Activated CD4-positive, alpha-beta memory T cell treated with anti-CD3 and anti-CD28 coated beads for 36 hours (primary cell): ENCODE data around the gene ACTRT2. TPM values are rescaled to one million over a fixed set of nuclear protein-coding genes. Genes with fewer than 3 reads are reported as not detected.

ENCODE experiments used
- CTCF ChIA-PET: fragments of 350-600 bp; sonication (Branson Sonifier 250); formaldehyde crosslinking; loops from one replicate; lab custom pipeline; 2021; ENCODE audit warnings: antibody characterized with exemption, inconsistent platforms; lab: Charles Lee
- POLR2A ChIA-PET: fragments of 350-600 bp; sonication (Branson Sonifier 250); formaldehyde crosslinking; loops from one replicate; lab custom pipeline; 2021; ENCODE audit warnings: antibody characterized with exemption; lab: Charles Lee
- DNase-seq: peaks from one replicate; pipeline ENCODE4 v3.0.0-alpha.2; 2020
- H3K27ac Mint-ChIP-seq: one replicate; pipeline ENCODE4 v1.8.0; 2021; ENCODE audit warnings: mixed read lengths
- H3K27me3 Mint-ChIP-seq: one replicate; pipeline ENCODE4 v1.8.0; 2021; ENCODE audit warnings: mixed read lengths
- H3K36me3 Mint-ChIP-seq: one replicate; pipeline ENCODE4 v1.8.0; 2021; ENCODE audit warnings: mixed read lengths
- H3K4me1 Mint-ChIP-seq: one replicate; pipeline ENCODE4 v1.8.0; 2021; ENCODE audit warnings: low read depth, mixed read lengths
- H3K4me3 Mint-ChIP-seq: one replicate; pipeline ENCODE4 v1.8.0; 2021; ENCODE audit warnings: mild to moderate bottlenecking, mixed read lengths
- H3K9me3 Mint-ChIP-seq: one replicate; pipeline ENCODE4 v1.8.0; 2021; ENCODE audit warnings: mixed read lengths
- intact Hi-C: fragments of 100-400 bp; cut with micrococcal nuclease; formaldehyde crosslinking; loops from one replicate; pipeline ENCODE4 v1.15.1; 2023
- total RNA-seq, 2 experiments: library from RNA; stranded (reverse); gene quantifications; one replicate each; pipeline ENCODE4 v1.2.3, GENCODE V29; 2021

ACTRT2 gene
- total RNA-seq, 2 experiments from 2014 or later: not detected

DNA sequence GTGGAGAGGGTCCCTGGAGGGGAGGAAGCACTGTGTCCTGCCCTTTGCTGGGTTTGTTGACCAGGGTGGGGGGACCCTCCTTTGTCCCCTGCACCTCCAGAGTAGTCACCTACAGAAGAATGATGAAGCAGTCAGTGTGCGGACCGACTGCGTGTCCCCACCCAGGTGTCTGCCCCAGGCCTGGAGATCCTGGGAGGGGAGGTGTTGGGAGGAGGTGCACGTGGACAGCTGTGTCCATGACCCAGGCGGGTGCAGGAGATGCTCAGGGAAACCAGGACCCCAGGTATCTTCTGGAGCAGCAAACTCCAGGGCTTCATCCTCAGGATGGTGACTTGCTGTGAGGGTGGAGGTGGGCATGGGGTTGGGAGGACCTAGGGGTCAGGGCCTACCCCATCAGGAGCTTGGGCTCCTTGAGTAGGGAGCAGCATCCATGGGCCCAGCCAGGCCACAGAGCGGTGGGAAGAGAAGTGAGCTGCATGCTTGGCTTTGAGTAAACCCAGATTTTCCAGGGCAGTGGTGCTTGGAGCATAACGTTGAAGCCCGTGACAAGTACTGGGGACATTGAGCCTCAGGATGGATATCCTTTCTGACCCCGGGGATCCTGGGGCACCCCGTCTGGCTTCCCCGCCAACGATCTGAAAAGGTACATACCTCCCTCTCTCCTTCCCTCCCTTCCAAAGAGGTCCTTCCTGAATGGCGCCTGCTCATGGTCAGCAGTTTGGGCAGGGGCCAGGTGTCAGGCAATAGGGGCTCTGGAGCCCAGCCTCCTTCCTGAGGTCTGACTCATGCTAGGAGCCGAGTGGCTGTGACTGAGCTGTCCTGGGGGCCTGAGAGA is 13.7 kb downstream of the ACTRT2 start:
- ChIA-PET CTCF (no interaction called here), POLR2A (no interaction called here)
- Mint-ChIP-seq H3K4me3 (no peak overlapping the region), H3K9me3 (no peaks in the 10 kb centered on the region), H3K4me1 (peaks cover 19% of the 10 kb centered on the region), H3K27me3 (no peaks in the 10 kb centered on the region), H3K27ac (no peak overlapping the region), H3K36me3 (no peaks in the 10 kb centered on the region)
- no peak for DNase-seq
- intact Hi-C loops: no loop called here

DNA sequence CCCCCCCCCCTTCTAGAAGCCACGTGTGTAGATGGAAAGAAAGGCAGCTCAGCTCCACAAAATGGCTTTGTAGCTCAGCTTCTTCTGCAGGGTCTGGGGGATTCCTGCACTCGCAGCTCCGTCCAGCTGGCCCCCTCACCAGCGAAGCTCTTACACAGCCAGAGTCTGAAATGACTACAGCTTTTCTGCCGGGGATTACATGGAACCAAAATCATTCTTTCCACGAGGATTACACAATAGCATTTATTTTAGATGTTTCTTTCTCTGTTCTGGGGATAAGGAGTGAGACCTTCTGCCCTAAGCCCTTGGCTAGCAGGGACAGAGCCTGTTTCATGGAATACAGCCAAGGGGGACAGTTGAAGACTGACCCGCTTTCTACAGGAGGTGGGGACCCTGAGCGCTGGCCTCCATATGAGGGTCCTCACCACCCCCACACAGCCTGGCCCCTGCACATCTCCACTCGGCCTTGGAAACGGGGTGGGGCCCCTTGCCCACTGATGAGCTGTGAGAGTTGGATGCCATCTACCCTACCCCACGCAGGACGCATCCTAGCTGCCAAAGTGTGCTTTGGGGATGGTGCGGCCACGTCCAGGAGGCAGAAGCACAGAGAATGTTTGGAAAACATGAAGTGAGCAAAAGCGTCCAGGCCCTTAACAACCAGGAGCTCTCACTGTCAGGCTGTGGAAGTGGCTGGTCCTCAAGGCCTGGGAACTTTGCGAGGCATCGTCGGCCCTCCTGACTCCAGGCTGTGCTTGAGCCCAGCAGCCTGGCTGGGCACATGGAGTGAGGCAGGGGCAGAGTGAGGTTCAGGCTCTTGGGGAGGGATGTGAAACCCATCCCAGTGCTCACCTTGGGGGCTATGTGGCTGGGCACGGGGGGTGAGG is 14.5 kb downstream of the ACTRT2 start:
- H3K36me3 Mint-ChIP-seq: no peaks in the 10 kb centered on the region
- ChIA-PET POLR2A (no interaction called here), CTCF (no interaction called here)
- H3K9me3 Mint-ChIP-seq: no peaks in the 10 kb centered on the region
- DNase-seq: no peak
- H3K4me1 Mint-ChIP-seq: peaks cover 19% of the 10 kb centered on the region
- intact Hi-C loops: no loop called here
- no peak overlapping the region for H3K27ac Mint-ChIP-seq
- no peaks in the 10 kb centered on the region for H3K27me3 Mint-ChIP-seq
- H3K4me3 Mint-ChIP-seq: no peak overlapping the region

DNA sequence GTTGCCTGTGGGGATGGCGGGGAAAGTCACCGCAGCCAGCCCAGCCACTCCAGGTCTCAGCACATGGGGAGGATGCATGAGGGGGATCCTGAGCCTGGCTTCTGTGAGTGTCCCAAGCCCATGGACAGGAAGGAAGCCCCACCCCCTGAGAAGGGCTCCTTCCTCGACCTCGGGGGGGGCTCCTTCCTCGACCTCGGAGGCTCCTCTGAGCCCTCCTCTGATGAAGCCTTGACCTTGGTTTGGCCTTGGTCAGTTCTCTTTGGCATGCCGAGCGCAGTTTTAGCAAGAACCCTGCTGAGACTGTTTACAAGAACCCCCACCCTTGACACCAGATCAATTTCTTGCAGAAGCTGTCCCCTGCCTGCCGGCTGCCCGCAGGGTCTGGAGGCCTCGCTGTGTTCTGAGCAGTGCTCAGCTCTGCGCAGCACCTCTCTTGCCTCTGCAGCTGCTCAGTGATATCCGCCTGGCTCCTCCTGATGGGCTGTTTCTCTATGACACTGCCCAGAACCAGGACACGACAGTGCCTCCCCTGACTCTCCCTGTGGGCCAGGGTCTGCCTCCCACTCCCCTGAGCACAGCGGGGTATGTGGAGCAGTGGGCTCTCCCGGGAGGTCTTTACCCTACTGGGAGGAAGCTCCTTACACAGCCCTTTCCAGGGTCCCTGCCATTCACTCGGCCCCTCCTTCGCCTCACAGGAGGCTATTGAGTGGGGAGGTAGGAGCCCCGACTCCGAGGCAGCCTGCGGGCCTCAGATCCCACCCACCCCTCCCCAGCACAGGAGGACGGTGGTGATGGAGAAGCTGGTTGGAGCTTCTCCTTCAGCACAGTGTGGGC is 15.4 kb downstream of the ACTRT2 start:
- CTCF ChIA-PET: no interaction called here
- peaks cover 19% of the 10 kb centered on the region for H3K4me1 Mint-ChIP-seq
- POLR2A ChIA-PET: no interaction called here
- no peak for DNase-seq
- H3K27ac Mint-ChIP-seq: no peak overlapping the region
- no peaks in the 10 kb centered on the region for H3K9me3 Mint-ChIP-seq
- H3K27me3 Mint-ChIP-seq: no peaks in the 10 kb centered on the region
- H3K4me3 Mint-ChIP-seq: no peak overlapping the region
- intact Hi-C loops: no loop called here
- H3K36me3 Mint-ChIP-seq: no peaks in the 10 kb centered on the region

DNA sequence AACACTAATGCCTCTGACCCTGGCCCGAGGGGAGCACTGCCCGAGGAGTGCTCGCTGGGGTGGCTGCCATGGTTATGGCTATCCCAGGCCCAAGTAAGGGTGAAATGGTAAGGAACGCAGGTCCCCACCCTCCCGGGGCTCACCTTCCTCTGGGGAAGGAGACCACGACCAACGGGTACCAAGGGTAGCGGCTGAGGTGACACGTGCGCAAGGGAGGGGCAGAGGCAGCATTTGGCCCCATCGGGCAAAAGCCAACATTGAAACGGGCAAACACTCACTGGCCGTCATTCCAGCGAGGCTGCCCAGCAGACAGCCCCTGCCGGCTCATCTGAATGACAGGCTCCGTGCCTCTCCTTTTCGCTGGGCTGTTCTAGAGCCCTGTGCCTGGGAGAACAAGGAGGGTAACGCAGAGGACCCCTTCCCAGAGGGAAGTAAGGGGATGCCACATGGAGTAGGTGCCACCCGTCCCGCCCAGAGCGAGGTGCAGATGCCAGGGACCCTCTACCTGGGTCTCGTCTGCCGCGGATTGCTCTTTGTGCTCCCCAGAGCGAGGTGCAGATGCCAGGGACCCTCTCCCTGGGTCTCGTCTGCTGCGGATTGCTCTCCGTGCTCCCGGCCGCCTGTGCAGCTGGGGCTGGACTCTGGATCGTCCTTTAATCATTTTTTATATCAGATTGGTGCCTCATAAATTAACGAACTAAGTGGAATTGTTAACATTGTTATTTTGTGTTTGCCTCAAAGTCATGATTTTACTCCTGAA is 16.2 kb downstream of the ACTRT2 start:
- DNase-seq: no peak
- Mint-ChIP-seq H3K27me3 (no peaks in the 10 kb centered on the region), H3K4me1 (peaks cover 15% of the 10 kb centered on the region), H3K9me3 (no peaks in the 10 kb centered on the region), H3K4me3 (no peak overlapping the region), H3K27ac (no peak overlapping the region), H3K36me3 (no peaks in the 10 kb centered on the region)
- ChIA-PET POLR2A (no interaction called here), CTCF (no interaction called here)
- intact Hi-C loops: no loop called here

DNA sequence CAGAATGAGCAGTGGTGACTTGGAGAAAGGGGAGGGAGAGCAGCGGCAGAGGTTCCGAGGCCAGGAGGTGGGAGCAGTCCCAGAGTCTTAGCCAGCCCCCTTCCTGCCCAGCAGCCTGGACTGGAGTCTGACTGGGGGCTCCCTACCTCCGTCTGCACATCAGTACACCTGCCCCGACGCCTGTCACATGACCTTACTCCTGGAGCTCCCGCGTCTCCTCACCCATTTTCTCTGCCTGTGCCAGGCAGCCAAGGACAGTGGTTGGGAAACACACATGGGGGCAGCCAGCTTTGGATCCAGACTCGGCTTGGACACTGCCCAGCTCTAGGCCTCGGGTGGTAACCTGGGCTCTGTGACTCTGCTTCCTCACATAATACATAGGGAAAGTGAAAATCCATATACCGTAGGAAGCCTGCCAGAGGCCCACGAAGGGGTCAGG is 16.9 kb downstream of the ACTRT2 start:
- CTCF ChIA-PET: no interaction called here
- intact Hi-C loops: no loop called here
- Mint-ChIP-seq H3K36me3 (no peaks in the 10 kb centered on the region), H3K4me3 (no peak overlapping the region), H3K27ac (no peak overlapping the region), H3K4me1 (peaks cover 8% of the 10 kb centered on the region), H3K9me3 (no peaks in the 10 kb centered on the region), H3K27me3 (no peaks in the 10 kb centered on the region)
- no peak for DNase-seq
- POLR2A ChIA-PET: no interaction called here

DNA sequence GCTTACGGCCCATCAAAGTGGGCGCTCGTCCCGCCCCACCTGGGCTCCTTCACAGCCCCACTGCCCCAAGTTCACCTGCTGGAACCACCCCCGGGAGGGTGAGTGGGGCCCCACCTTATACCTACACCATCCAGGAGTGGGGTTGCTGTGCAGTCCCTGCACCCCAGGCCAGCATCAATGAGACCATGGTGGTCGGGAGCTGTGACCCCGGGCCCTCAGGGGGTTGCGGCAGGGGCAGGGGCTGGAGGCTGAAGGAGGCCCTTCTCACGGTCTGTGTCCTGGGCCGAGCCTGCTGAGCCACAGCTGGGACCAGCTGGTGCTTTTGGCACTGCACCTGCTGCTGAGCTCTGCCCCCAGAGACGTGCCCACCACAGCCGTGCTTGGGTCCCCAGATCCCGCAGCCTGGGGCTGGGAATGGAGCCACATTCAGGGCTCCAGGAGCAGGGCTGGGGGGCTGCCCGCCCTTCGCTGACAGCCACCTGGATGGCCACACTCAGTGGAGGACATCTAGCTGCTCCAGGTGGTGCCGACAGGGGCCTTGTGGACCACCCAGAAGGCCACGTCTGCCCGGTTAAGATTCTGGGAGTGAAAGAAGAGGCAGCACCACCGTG is 17.4 kb downstream of the ACTRT2 start:
- no peak overlapping the region for H3K27ac Mint-ChIP-seq
- POLR2A ChIA-PET: no interaction called here

DNA sequence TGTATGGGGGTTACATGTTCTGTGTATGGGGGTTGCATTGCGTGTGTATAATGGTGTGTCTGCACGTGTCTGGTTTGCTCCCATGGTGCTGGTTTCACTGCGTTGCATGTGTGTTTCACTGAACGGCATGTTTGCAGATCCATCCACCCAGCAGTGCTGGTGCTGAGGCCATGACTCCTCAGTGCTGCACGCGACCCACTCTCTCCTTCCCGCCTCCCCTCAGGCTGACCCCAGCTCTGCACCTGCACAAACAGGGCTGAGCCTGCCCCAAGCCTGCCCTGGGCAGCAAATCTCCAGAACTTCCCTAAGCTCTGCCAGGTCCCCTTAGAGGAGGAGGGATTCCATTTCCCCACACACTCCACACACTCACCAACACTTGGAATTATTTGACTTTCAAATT is 18.7 kb downstream of the ACTRT2 start:
- Mint-ChIP-seq H3K27me3 (peaks cover 3% of the 10 kb centered on the region), H3K4me3 (no peak overlapping the region), H3K9me3 (no peaks in the 10 kb centered on the region), H3K36me3 (no peaks in the 10 kb centered on the region), H3K4me1 (no peaks in the 10 kb centered on the region), H3K27ac (no peak overlapping the region)
- ChIA-PET CTCF (no interaction called here), POLR2A (no interaction called here)
- intact Hi-C loops: no loop called here
- DNase-seq: no peak

More for the DNA sequence above, 17.4 kb downstream of the ACTRT2 start:
- no peaks in the 10 kb centered on the region for H3K36me3 Mint-ChIP-seq
- intact Hi-C loops: no loop called here
- no peaks in the 10 kb centered on the region for H3K27me3 Mint-ChIP-seq
- DNase-seq: no peak
- CTCF ChIA-PET: no interaction called here
- no peak overlapping the region for H3K4me3 Mint-ChIP-seq
- peaks cover 3% of the 10 kb centered on the region for H3K4me1 Mint-ChIP-seq
- no peaks in the 10 kb centered on the region for H3K9me3 Mint-ChIP-seq

DNA sequence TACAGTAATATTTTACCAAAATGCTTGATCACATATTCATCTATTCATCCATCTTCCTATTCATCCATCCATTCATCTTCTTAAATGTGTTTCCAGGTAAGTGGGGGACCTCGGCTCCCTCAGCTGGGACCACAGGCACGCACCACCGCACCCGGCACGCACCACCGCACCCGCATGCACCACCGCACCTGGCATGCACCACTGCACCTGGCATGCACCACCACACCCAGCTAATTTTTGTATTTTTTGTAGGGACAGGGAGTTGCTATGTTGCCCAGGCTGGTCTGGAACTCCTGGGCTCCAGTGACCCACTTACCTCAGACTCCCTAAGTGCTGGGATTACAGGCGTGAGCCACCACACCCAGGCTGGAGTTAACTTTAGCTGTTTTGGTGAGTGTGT is 21.2 kb downstream of the ACTRT2 start:
- DNase-seq: no peak
- no peak overlapping the region for H3K4me3 Mint-ChIP-seq
- intact Hi-C loops: no loop called here
- no peaks in the 10 kb centered on the region for H3K9me3 Mint-ChIP-seq
- no peaks in the 10 kb centered on the region for H3K36me3 Mint-ChIP-seq
- peaks cover 5% of the 10 kb centered on the region for H3K27me3 Mint-ChIP-seq
- CTCF ChIA-PET: no interaction called here
- no peak overlapping the region for H3K27ac Mint-ChIP-seq
- H3K4me1 Mint-ChIP-seq: no peaks in the 10 kb centered on the region
- POLR2A ChIA-PET: no interaction called here

DNA sequence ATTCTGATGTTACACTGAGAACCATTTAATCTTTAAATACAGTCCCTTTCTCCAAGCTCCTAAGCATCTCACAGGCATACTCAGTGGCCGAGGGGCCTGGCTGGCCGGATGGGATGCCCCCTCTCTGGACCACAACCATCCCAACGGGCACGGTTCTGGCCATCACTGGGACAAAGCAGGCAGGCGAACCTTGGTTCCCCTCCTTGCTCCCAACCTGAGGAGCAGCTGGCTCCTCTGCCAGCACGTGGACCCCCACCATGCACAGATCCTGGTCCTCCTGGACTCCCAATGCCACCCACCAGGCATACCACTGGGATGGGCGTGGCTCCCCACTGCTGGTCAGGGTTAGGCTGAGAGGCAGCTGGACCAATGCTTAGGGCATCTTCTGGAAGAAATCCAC is 27.9 kb downstream of the ACTRT2 start:
- H3K27me3 Mint-ChIP-seq: peaks cover 11% of the 10 kb centered on the region
- H3K27ac Mint-ChIP-seq: no peak overlapping the region
- no peak overlapping the region for H3K4me3 Mint-ChIP-seq
- DNase-seq: no peak
- no peaks in the 10 kb centered on the region for H3K36me3 Mint-ChIP-seq
- H3K4me1 Mint-ChIP-seq: no peaks in the 10 kb centered on the region
- H3K9me3 Mint-ChIP-seq: no peaks in the 10 kb centered on the region
- ChIA-PET POLR2A (no interaction called here), CTCF (no interaction called here)
- intact Hi-C loops: no loop called here

DNA sequence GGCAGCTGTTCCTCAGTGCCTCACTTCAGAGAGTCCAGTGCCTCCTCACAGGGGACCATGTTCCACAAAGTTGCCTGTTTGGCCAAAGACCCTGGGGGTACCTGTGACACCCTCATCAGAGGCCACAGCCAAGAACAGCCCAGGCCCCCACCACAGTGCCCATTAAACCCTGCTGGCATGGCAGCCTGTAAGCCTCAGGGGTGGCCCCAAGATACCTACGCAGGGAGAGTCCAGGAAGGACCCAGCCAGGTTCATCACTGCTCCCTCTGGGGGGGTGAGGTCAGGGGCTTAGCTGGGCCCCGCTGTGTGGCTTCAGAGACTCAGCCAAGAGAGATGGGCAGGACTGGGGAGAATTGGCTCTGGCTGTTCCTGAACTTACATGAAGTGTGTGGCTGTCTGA is 28.6 kb downstream of the ACTRT2 start:
- no peaks in the 10 kb centered on the region for H3K9me3 Mint-ChIP-seq
- no peak overlapping the region for H3K27ac Mint-ChIP-seq
- intact Hi-C loops: no loop called here
- CTCF ChIA-PET: no interaction called here
- H3K27me3 Mint-ChIP-seq: peaks cover 9% of the 10 kb centered on the region
- no peaks in the 10 kb centered on the region for H3K36me3 Mint-ChIP-seq
- H3K4me1 Mint-ChIP-seq: no peaks in the 10 kb centered on the region
- POLR2A ChIA-PET: no interaction called here
- no peak overlapping the region for H3K4me3 Mint-ChIP-seq
- no peak for DNase-seq

DNA sequence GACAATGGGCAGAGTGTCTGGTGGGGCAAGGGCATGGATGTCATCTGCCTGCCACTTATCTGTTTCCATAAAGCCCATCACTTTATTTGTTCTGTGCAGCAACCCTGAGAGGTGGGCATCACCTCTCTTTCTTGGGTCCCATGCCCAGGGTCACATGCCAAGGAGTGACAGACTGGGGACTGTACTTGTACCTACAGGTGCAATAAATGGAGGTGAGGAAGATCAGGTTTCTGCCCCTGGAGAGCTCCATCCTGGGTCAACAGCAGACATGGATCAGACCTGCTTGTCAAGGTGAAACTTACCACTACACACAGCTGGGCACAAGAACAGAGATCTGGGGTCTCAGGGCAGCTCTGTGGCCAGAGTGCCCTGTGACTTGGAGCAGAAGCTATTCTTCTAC is 29.3 kb downstream of the ACTRT2 start:
- intact Hi-C loops: no loop called here
- Mint-ChIP-seq H3K27ac (no peak overlapping the region), H3K4me1 (no peaks in the 10 kb centered on the region), H3K36me3 (no peaks in the 10 kb centered on the region), H3K4me3 (no peak overlapping the region), H3K9me3 (no peaks in the 10 kb centered on the region), H3K27me3 (peaks cover 8% of the 10 kb centered on the region)
- no peak for DNase-seq
- POLR2A ChIA-PET: no interaction called here
- CTCF ChIA-PET: no interaction called here
